Measurements from ENCODE around the gene ARFGAP1. TPM values are rescaled to one million over a fixed set of nuclear protein-coding genes. Genes with fewer than 3 reads are reported as not detected.
A peak's percentile ranks its signal among the peaks of the same experiment; 100 is the strongest.

Gene ARFGAP1
- polyA plus RNA-seq, 1 donor (not counting 4 experiments of a cell fraction or from before 2014, with no cell fraction given): 31.5 TPM

DNA sequence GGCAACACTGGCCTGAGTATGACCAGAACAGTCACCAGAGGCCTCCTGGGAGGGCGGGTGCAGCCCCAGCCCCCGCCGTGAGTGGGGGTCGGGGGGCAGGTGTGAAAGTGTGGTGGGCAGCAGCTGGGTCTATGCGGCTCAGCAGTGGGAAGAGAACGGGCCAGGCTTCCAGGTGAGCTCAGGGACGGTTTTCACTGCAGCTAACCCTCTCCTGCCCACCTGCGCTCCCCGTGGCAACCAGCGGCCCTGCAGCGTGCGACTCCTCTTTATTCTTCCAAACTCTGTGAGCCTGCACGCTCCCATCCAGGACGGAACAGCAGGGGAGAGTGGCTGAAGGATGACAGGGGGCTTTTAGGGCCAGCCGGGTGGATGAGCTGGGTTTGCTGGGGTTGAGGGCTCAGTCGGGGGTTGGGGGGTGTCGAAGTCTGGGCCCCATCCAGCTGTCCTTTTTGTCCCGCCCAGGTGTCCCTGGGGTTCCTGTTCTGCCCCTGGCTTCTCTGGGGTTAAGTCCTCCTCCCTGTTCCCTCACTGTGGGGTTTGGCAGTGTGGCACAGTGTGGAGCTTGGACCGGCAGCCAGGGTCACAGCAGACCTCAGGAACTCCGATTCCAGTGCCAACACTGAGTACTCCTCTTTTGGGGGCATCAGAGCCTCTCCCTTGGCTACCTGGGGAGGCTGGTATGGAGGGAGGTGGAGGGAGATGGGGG is 37.8 kb upstream of the ARFGAP1 start:
- Histone ChIP-seq H3K9me1 (ENCODE audit: control insufficient read depth, extremely low read depth, insufficient read depth, low read length) (no peaks in the 10 kb centered on the region), H3K79me2 (ENCODE audit: control insufficient read depth, insufficient read depth, low read length) (no peaks in the 10 kb centered on the region), H3K4me2 (ENCODE audit: control insufficient read depth, extremely low read depth, insufficient read depth, low read depth, low read length) (no peak overlapping the region), H3K27me3 (ENCODE audit: control insufficient read depth, extremely low read depth, insufficient read depth, low read length) (peaks cover 22% of the 10 kb centered on the region), H3K4me1 (ENCODE audit: control insufficient read depth, extremely low read depth, insufficient read depth, low read length) (no peaks in the 10 kb centered on the region), H3K27ac (ENCODE audit: control insufficient read depth, insufficient read depth, low read length) (no peak overlapping the region), H3K4me3 (ENCODE audit: control insufficient read depth in 2 of 3, extremely low read depth in 1 of 3, insufficient read depth in 2 of 3, low read depth in 1 of 3, low read length in 3 of 3) (no peak overlapping the region), H4K20me1 (ENCODE audit: control insufficient read depth, extremely low read depth, insufficient read depth, low read length) (no peaks in the 10 kb centered on the region), H3K36me3 (ENCODE audit: control insufficient read depth in 2 of 2, extremely low read depth in 1 of 2, insufficient read depth in 2 of 2, low read length in 2 of 2) (no peaks in the 10 kb centered on the region), H2AFZ (ENCODE audit: control insufficient read depth, low read length) (no peak overlapping the region), H3K9ac (ENCODE audit: control insufficient read depth, extremely low read depth, insufficient read depth, low read length) (no peak overlapping the region), H3K9me3 (ENCODE audit: control insufficient read depth, low read depth, low read length) (no peaks in the 10 kb centered on the region)
- dilution Hi-C loops (cut with MboI; ENCODE audit: extremely low pct_ligation_motif_present, low sequenced_read_pairs): no loop called here
- no peak for TF ChIP-seq EZH2 (IDR thresholded peaks at IDR 0.05; ENCODE audit: low read length)
- TF ChIP-seq, protein P1, sequence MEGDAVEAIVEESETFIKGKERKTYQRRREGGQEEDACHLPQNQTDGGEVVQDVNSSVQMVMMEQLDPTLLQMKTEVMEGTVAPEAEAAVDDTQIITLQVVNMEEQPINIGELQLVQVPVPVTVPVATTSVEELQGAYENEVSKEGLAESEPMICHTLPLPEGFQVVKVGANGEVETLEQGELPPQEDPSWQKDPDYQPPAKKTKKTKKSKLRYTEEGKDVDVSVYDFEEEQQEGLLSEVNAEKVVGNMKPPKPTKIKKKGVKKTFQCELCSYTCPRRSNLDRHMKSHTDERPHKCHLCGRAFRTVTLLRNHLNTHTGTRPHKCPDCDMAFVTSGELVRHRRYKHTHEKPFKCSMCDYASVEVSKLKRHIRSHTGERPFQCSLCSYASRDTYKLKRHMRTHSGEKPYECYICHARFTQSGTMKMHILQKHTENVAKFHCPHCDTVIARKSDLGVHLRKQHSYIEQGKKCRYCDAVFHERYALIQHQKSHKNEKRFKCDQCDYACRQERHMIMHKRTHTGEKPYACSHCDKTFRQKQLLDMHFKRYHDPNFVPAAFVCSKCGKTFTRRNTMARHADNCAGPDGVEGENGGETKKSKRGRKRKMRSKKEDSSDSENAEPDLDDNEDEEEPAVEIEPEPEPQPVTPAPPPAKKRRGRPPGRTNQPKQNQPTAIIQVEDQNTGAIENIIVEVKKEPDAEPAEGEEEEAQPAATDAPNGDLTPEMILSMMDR (optimal IDR thresholded peaks at IDR 0.05 in 1 of 3, IDR thresholded peaks at IDR 0.05 in 1 of 3, conservative IDR thresholded peaks at IDR 0.05 in 1 of 3; ENCODE audit: extremely low read depth in 1 of 3, insufficient read depth in 2 of 3, low read length in 3 of 3): peak; percentile 77 to 90 (median 81)
- DNase-seq (ENCODE audit: low read depth, low spot score): no peak
- FAIRE-seq: peak; percentile 46

GRCh38 chr20:63235399-63235983 is 37.1 kb upstream of the ARFGAP1 start, which contains the start of gene BIRC7:
BIRC7 (plus strand) TSS chr20:63235905; CDS start chr20:63236097, 192 bp downstream.
- Histone ChIP-seq H3K9me1 (ENCODE audit: control insufficient read depth, extremely low read depth, insufficient read depth, low read length) (no peaks in the 10 kb centered on the region), H3K79me2 (ENCODE audit: control insufficient read depth, insufficient read depth, low read length) (no peaks in the 10 kb centered on the region), H3K27ac (ENCODE audit: control insufficient read depth, insufficient read depth, low read length) (no peak within 1 kb of the TSS), H3K4me1 (ENCODE audit: control insufficient read depth, extremely low read depth, insufficient read depth, low read length) (no peaks in the 10 kb centered on the region), H3K4me3 (ENCODE audit: control insufficient read depth in 2 of 3, extremely low read depth in 1 of 3, insufficient read depth in 2 of 3, low read depth in 1 of 3, low read length in 3 of 3) (no peak within 1 kb of the TSS), H3K9ac (ENCODE audit: control insufficient read depth, extremely low read depth, insufficient read depth, low read length) (no peak within 1 kb of the TSS), H2AFZ (ENCODE audit: control insufficient read depth, low read length) (no peak within 1 kb of the TSS), H3K27me3 (ENCODE audit: control insufficient read depth, extremely low read depth, insufficient read depth, low read length) (peaks cover 19% of the 10 kb centered on the region), H4K20me1 (ENCODE audit: control insufficient read depth, extremely low read depth, insufficient read depth, low read length) (no peaks in the 10 kb centered on the region), H3K4me2 (ENCODE audit: control insufficient read depth, extremely low read depth, insufficient read depth, low read depth, low read length) (no peak within 1 kb of the TSS), H3K36me3 (ENCODE audit: control insufficient read depth in 2 of 2, extremely low read depth in 1 of 2, insufficient read depth in 2 of 2, low read length in 2 of 2) (no peaks in the 10 kb centered on the region), H3K9me3 (ENCODE audit: control insufficient read depth, low read depth, low read length) (no peaks in the 10 kb centered on the region)
- TF ChIP-seq, protein P1 (optimal IDR thresholded peaks at IDR 0.05 in 1 of 3, IDR thresholded peaks at IDR 0.05 in 1 of 3, conservative IDR thresholded peaks at IDR 0.05 in 1 of 3; ENCODE audit: extremely low read depth in 1 of 3, insufficient read depth in 2 of 3, low read length in 3 of 3): no peak
- TF ChIP-seq EZH2 (IDR thresholded peaks at IDR 0.05; ENCODE audit: low read length): no peak
- FAIRE-seq (no peak), DNase-seq (ENCODE audit: low read depth, low spot score) (no peak)
- dilution Hi-C loops (cut with MboI; ENCODE audit: extremely low pct_ligation_motif_present, low sequenced_read_pairs): no loop called here
